ENCODE measurements around the gene HES5.
A peak's percentile ranks its signal among the peaks of the same experiment; 100 is the strongest.

HES5 gene

DNA sequence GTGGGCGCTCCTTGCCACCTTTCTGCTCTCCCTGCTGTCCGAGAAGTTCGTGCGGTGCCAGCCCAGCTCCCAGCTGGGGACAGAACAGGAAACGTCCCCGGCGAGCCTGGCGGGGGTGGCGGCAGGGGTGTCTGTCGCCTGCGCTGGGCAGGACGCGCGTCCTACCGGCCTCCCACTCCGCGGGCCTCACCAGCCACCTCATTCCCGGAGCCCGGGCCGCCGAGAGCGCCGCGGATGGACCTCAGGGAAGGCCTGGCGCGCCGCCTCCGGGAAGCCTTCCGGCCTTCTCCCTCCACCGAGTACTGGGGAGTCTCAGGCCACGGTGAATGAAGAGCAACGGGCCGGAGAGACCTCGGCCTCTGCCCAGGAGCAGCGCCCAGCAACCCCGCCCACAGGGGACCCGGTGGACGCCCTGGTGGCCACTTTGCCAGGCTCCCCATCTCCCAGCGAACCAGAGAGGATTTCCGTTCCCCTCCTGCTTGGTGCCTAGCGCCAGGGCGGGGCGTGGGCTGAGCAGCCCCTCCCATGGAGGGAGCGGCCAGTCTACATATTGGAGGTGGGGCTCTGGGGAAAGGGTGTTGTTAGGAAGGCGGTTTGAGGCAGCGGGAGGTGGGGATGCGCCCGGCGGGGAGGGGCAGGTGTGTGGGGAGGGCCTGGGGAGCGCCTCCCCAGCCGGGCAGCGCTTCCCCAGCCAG, 16.6 kb upstream of the HES5 start:
- DNase-seq (ENCODE audit: low spot score), result peak; percentile 93

DNA sequence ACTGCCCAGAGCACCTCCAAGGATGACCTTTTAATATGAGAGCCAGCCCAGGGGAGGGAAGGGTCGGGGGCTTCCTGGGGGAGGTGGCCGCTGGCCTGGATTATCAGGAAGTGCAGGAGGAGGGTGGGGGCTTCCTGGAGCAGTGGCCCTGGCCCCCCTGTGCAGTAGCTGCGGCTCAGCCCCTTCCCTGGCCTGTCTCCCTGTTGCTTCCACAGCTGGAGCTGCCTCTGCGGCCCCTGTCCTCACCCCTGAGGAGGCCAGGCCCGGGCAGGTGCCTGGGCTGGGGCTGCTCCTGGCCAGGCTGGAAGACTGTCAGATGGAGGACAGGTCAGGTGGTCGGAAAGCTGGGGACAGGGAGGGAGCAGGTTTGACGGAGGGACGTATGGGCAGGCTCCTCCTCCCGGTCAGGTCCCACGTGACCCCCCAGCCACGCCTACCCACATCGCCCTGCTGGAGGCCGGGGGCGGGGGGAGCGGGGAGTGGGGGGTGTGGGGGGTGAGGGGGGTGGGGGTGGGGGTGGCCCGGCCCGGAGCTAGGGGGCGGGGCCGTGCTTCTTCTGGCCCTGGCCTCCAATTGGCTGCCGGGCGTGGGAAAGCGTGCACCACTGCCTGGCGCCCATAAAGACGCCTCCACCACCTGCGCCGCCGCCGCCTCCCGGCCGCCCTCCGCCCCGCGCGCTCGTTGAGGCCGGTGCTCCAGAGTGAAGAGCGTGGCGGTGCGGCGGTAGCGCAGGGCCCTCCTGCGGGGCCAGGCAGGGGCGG, 15.9 kb upstream of the HES5 start:
- peak; percentile 95 for DNase-seq (ENCODE audit: low spot score)

DNA sequence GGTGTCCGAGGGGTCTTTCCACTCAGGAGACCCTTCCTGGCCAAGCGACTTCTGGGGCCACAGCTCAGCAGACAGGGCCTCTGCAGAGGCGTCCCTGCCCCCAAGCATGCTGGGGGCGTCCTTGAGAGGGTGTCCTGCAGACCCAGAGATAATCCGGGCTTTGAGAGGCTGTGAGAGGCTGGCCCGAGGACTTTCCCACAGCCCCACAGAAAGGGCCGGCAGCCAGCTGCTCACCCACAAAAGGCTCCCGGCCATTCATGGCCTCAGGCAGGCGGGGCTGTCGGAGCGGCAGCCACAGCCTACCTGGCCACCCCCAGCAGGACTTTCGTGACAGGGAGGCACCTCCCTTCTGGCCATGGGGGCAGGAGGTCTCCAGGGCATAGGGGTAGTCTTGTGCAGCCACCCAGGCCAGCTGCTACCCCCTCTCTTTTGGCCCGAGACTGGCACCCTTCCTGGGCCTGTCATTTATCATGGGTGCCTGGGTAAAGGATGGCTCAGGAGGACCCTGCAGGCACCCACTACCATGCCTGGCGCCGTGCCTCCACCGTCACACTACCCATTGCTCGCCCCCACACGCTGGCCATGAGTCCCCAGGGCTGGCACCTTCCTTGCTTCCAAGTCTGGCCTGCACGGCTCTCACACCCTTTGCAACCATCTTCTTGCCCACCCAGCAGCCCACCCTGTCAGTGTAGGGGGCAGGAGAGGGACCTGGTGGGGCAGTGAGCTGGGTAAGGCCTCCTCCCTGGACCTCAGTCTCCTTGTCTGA, 15.0 kb upstream of the HES5 start:
- DNase-seq (ENCODE audit: low spot score), result no peak

DNA sequence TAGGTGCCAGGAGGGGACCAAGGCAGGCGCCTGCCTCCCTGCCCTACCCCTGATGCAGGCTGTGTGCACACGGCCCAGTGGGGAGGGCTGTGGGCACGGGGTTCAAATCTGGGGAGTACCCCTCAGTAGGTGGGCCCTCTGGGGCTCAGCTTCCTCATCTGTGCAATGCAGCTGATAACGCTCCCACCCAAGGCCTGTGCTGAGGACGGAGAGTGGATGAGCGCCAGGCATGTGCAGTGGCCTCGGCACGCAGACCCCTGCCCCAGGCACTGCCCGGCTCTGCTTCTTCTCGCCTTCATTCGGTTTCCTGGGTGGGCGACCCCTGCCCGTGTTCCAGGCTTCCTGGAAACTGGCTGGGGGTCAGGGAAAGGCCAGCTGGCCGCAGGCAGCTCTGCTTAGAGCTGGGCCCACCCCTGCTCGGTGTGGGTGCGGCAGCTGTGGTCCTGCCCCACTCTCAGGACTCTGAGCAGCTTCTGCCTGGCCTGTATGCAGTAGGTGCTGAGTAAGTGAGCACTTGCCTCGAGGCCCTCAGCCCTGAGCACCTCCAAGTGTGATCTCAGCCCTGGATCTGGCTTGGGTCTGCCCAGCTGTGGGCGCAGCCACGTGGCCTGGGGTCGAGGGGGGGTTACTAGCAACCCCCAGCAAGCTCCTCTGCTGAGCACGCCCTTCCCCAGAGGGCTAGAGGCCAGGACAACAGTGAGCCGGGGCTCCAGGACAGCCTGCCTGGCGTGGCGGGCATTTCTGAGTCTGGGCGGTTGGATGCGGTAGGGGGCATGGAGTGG, 14.2 kb upstream of the HES5 start:
- no peak for DNase-seq (ENCODE audit: low spot score)

DNA sequence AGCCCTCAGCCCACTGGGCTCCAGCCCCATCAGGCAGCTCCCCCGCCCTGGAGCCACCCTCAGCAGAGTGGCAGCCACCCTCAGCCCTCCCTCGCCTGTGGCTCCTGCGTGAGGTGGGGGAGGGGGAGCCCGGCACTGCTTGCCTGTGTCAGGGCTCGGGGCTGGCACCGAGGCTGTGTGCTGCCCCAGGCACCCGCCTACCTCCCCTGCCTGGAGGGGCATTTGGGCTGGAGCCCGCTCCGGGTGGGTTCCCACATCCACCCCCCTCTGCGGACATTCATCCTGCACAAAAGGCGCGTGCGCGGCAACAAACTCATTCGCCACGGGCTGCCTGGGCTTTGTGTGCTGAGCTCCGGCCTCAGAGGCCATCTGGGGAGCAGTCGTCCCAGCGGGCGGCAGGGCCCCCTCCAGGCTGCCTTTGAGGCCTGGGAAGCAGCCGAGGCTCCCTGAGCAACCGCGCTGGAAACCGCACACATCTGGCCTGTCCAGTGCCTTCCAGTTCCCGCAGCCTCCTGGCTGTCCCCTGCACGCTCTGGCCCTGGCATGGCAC, 13.6 kb upstream of the HES5 start:
- DNase-seq (ENCODE audit: low spot score), result no peak

DNA sequence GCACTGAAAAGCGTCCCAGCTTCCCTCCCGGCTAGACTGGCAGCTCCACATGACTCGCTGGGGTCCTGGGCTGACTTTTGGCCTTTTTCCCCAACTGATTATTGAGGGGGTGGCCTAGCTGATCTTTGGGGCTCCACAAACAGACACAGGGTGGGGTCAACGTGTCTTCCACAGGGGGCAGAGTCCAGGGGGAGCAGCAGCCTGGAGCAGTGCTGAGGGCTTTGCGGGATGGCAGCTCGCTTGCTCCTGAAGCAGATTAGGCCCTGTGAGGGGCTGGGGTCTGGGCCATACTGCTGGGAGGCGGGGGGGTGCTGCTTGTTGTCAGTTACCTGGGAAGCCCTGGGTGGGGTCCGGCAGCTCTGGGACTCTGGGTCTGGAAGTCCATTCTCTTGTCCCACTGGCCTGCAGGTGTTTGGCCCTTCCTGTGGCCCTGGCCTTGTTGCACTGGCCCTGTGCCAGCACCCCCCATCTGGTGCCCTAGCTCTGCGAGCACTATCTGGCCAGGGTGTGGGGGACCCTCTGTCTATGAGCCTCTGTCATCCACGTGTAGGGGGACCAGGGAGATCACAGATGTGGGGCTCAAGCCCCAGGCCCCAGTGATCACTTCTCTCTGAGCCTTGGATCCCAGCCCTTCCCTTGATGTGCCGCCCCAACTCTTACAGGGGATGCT, 12.3 kb upstream of the HES5 start:
- DNase-seq (ENCODE audit: low spot score), result no peak

DNA sequence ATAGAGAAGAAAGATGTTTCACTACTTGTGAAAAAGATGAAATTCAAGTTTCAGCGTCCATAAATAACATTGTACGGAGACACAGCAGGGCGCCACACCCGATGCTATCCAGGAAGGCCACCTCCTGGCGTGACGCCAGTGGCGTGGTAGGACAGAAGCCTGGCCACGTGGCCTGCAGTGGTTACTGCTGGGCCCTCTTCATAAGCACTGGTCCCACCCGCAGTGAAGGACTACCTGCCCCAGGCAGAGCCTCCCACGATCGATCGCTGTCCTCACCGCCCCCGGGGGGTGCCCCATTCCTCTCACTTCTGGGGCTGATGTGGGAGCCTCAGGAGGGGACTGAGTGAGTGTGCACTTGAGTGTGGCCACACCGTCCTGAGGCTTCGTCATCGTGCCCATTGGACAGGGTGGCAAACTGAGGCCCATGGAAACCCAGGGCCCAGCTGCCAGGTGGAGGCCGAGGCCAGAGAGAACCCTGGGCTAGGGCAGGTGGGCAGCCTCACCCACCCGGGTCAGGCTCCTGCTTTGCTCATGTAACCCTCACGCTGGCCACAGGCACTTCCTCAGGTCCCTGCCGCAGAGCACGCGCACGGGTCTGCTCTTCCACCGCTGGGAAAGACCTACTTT, 11.7 kb upstream of the HES5 start:
- DNase-seq (ENCODE audit: low spot score), result no peak

DNA sequence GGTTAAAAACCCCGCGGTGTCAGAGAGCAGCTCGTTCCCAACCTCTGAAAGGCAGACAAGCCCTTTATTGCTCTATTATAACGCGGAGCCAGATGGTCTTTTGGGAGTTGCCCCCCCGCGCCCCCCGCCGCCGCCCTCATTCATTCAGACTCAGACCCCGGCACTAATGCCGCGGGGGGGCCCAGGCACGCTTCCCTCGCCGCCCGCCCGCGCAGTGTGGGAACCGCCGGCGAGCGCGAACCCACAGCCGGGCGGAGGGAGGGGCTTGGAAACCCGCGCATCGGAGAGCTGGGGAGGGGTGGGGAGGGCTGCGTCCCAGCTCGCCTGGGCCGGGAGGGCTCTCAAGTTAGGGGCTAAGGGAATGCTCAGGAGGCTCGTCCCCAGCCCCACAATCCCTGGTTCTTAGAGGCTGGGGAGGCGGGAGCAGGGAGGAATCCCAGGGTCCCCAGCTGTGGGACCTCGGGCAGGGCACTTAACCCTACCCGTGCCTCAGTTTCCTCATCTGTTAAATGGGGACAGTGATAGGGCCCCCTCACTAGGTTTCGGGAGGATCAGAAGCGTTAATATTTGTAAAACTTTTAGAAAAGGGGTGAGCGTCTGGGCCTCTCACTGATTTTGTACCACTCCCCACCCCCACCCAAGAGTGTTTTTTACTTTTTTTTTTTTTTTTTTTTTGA, 10.9 kb upstream of the HES5 start:
- DNase-seq (ENCODE audit: low spot score), result no peak

DNA sequence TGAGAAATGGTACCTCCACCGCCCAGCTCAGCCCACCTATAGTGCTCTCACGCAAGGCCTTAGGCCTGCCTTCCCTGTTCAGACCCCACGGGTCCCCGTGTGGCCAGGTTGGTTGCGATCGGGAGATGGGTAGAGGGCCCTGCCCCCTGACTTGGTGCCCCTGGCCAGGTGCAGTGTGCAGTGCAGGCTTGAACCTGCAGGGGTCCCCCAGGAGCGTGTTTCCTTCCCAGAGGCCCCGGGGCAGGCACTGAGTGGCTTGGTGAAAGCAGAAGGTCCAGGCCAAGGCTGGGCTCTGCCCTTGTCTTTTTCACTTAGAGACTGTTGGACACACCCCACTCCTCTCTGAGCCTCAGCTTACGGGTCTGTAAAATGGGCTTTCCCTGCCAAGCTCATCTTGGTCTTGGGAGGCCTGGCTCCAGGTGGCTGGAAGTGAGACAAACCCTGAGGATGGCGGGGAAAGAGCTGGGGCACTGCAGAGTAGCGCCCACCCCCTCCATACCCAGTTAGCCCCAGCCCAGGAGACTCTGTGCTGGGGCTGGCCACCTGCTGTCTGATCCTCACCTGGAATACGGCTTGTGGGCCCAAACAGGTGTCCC, 9.3 kb upstream of the HES5 start:
- DNase-seq (ENCODE audit: low spot score), result no peak

DNA sequence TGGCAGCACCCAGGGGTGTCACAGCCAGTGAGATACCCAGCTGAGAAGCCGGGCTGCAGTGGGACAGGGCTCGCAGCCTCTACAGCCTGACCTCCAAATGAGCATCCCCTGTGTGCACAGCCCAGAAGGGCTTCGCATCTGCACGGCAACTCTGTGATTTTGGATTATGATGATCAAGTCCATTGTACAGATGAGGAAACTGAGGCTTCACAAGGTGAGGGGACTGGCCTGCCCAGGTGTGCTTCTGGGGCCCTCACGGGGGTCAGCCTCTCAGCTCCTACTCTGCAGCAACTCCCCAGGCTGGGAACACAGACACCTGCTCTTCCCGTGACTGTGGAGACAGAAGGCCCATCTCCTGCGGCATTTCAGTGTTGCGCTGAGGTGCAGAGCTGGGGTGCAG, 8.8 kb upstream of the HES5 start:
- DNase-seq (ENCODE audit: low spot score), result no peak

DNA sequence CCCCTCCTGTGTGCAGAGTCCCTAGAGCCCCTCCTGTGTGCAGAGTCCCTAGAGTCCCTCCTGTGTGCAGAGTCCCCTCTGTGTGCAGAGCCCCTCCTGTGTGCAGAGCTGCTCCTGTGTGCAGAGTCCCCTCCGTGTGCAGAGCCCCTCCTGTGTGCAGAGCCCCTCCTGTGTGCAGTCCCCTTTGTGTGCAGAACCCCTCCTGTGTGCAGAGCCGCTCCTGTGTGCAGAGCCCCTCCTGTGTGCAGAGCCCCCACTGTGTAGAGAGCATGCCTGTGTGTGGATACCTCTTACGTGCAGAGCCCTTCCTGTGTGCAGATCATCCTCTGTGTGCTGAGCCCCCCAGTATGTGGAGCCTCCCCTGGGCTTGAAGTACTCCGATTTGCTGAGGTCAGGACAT, 8.3 kb upstream of the HES5 start:
- DNase-seq (ENCODE audit: low spot score), result no peak

DNA sequence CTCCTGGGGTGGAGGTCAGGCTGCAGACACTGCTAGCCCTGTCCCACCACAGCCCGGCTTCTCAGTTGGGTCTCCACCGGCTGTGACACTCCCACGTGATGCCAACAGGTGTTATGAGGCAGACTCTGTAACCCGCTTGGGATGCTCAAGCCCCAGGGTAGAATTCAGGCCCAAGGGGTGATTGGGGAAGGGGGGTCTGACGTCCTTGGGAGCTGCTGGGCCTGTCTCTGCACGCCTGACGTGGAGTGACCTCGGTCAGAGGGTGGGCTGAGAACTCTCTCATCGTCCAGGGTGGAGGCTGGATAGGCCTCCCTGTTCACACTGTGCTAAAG, 7.7 kb upstream of the HES5 start:
- DNase-seq (ENCODE audit: low spot score), result no peak

DNA sequence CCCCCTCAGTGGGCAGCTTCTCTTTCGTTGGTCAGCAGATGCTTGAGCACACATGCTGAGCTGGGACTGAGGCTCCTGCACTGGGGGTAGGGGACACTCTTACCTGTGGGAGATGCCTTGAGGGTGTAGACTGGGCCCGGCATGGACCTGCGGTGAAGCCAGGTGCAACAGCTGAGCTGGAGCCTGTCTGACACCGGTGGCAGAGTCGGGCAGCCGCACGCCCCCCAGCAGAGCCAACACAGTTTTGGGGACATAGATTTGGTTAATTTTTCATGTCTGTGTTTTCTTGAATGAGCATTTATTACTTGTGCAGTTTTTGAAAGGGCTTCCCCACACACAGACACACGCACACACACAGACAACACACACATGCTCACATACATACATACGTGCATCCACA, 5.9 kb upstream of the HES5 start:
- DNase-seq (ENCODE audit: low spot score), result no peak

DNA sequence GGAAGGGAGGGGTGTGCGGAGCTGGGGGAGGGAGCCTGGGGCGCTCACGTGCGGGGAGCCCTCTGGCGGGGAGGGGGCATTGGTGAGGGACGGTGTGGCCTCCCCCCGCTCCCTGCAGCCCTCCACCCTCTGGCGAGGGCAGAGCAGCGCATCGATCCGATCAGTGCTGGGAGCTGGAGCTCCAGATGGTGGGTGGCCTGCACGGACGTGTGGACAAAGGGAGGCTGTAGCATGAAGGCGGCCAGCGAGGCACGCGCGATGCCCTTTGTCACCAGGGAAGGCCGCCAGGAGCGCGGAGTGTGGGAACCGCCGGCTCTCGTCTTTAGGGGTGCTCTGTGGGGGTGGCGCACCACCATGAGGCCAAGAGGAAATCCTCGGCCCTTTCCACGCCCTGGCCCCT, 5.4 kb upstream of the HES5 start:
- DNase-seq (ENCODE audit: low spot score), result no peak

DNA sequence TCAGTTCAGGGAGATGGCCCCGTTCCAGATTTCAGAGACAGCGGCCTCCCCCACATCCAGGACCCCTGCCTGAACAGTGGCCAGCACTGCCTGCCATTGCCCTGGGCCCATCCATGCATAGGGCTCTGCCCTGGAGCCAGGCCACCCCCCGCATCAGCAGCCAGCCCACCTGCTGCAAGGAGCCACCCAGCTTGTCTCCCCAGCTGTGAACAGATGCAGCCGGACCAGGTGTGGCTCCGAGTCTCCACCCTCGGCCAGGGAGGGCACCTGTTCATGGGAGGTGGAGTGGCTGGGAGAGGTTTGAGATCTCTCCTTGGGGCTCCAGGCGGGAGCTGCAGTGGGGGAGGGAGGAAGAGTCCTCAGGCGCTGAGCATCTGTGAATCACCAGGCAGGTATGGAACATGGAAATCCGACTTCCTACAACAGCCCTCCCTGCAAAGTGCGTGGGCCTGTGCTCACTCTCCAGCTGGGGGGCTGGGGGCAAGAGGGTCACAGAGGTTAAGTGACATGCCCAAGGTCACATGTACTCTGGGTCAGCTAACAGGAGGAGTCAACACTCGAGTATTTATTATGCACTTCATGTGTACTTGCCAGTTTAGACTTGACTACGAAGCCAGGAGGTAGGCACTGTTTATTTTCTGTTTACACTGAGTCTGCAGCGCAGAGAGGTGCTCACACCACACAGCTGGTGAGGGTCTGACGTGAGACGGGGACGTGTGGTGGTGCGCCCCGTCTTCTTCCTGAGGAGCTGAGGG, 4.8 kb upstream of the HES5 start:
- no peak for DNase-seq (ENCODE audit: low spot score)

DNA sequence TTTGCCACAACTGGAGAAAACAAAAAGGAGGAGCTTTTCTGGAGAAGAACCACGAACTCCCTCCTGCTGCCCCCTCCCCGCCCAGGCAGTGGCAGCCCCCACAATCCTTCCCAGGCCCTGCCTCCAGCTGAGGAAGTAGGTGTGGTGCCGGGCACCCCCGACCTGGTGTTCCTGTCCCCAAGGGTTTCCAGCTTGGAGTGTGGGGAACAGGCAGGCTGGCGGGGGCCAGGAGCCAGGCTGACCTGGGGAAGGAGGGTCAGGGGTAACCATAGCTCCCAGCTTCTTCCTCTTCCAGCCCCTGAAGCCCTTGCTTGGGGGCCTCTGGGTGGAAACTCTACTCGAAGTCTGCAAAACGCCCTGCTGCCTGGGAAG, 4.2 kb upstream of the HES5 start:
- no peak for DNase-seq (ENCODE audit: low spot score)

DNA sequence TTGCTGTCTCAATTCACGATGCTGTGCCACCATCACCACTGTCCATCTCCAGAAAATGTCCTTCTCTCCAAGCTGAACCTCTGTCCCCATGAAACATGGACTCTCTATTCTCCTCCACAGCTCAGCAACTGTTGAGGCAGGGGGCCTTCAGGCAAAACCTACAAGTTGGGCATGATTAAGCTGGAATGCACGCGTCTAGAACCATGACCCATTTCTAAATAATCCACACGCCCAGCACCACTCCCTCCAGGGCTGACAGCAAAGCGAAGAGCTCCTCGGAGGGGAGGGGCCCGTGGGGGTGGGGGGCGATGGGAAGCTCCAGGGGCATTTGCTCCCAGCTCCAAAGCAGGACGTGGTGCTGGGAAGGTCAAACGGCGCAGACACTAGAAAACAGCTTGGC, 3.3 kb upstream of the HES5 start:
- no peak for DNase-seq (ENCODE audit: low spot score)

DNA sequence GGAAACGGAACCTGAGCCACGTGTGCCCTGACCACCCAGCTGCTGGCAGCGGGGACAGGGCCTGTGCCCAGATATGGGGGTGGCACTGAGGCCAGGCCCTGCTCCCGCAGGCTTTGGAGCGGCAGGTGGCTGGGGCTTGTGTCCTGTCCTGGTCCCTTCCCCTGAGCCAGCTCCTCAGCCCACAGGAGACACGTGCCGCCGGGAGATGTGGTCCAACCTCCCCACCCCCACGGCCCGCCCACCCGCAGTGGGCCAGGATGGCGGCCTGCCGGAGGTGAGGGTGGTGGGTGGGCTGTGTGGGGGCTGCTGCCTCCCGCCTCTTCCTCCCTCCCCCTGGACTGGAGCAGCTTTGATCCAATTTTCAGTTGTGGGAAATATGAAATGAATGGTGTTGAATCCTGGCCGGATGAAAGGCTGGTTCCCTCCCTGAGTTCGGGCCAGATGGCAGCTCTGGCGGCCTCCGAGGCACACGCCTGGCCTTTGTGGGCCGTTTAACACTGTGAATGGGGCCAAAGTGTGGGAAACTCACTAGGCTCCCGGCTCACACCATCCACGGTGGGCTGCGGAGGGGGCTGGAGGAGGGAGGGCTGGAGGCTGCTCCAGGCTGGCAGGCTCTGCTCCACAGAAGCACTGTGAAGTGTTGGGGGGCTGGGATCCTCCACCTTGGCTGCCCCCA, 2.6 kb upstream of the HES5 start:
- DNase-seq (ENCODE audit: low spot score), result no peak

Data from AG08396 (cell line).